Measurements from ENCODE around the gene UCHL1.
"Not testable (repeated sequence)": the region's sequence is repeated elsewhere in the genome, so short reads cannot be mapped to it uniquely, and the experiment has no call there.

The UCHL1 gene

GRCh38 chr4:41288254-41288653 lies 31.5 kb downstream of the UCHL1 start:
- H3K27me3 Mint-ChIP-seq: no peaks in the 10 kb centered on the region
- no peaks in the 10 kb centered on the region for H3K36me3 Mint-ChIP-seq
- no peaks in the 10 kb centered on the region for H3K4me1 Mint-ChIP-seq
- H3K9me3 Mint-ChIP-seq: peaks cover 2% of the 10 kb centered on the region
- no peak for ATAC-seq (ENCODE audit: low read depth)
- no peak for DNase-seq (ENCODE audit: low spot score in 2 of 2)
- no peak overlapping the region for H3K4me3 Mint-ChIP-seq
- no peak overlapping the region for H3K27ac Mint-ChIP-seq

- H3K4me3 Mint-ChIP-seq: no peak overlapping the region
- ATAC-seq (ENCODE audit: low read depth) (no peak), DNase-seq (ENCODE audit: low spot score in 2 of 2) (no peak)
- H3K27me3 Mint-ChIP-seq: no peaks in the 10 kb centered on the region
- H3K27ac Mint-ChIP-seq: no peak overlapping the region
- peaks cover 2% of the 10 kb centered on the region for H3K9me3 Mint-ChIP-seq
- H3K36me3 Mint-ChIP-seq: no peaks in the 10 kb centered on the region
- no peaks in the 10 kb centered on the region for H3K4me1 Mint-ChIP-seq
Observed at GRCh38 chr4:41290479-41290878, 33.8 kb downstream of the UCHL1 start.

GRCh38 chr4:41294445-41295062 lies 37.8 kb downstream of the UCHL1 start:
- peaks cover 2% of the 10 kb centered on the region for H3K9me3 Mint-ChIP-seq
- DNase-seq (ENCODE audit: low spot score in 2 of 2) (no peak), ATAC-seq (ENCODE audit: low read depth) (no peak)
- no peaks in the 10 kb centered on the region for H3K36me3 Mint-ChIP-seq
- H3K4me3 Mint-ChIP-seq: no peak overlapping the region
- H3K27me3 Mint-ChIP-seq: no peaks in the 10 kb centered on the region
- H3K4me1 Mint-ChIP-seq: no peaks in the 10 kb centered on the region
- no peak overlapping the region for H3K27ac Mint-ChIP-seq

- Mint-ChIP-seq H3K27ac (no peak overlapping the region), H3K27me3 (no peaks in the 10 kb centered on the region), H3K4me3 (no peak overlapping the region), H3K36me3 (no peaks in the 10 kb centered on the region), H3K9me3 (peaks cover 2% of the 10 kb centered on the region), H3K4me1 (no peaks in the 10 kb centered on the region)
- ATAC-seq (ENCODE audit: low read depth): no peak
- DNase-seq (ENCODE audit: low spot score in 2 of 2): no peak
Observed at GRCh38 chr4:41296995-41297394, 40.3 kb downstream of the UCHL1 start.

GRCh38 chr4:41297832-41298231 lies 41.1 kb downstream of the UCHL1 start:
- H3K27ac Mint-ChIP-seq: no peak overlapping the region
- no peaks in the 10 kb centered on the region for H3K27me3 Mint-ChIP-seq
- H3K9me3 Mint-ChIP-seq: no peaks in the 10 kb centered on the region
- H3K4me1 Mint-ChIP-seq: no peaks in the 10 kb centered on the region
- no peak overlapping the region for H3K4me3 Mint-ChIP-seq
- no peak for ATAC-seq (ENCODE audit: low read depth)
- no peak for DNase-seq (ENCODE audit: low spot score in 2 of 2)
- H3K36me3 Mint-ChIP-seq: no peaks in the 10 kb centered on the region

- Mint-ChIP-seq H3K9me3 (no peaks in the 10 kb centered on the region), H3K4me1 (no peaks in the 10 kb centered on the region)
- ATAC-seq (ENCODE audit: low read depth): no peak
Observed at GRCh38 chr4:41299486-41299885, 42.8 kb downstream of the UCHL1 start.

GRCh38 chr4:41301137-41301536 lies 44.4 kb downstream of the UCHL1 start:
- DNase-seq (ENCODE audit: low spot score in 2 of 2): no peak
- no peak overlapping the region for H3K4me3 Mint-ChIP-seq

More at GRCh38 chr4:41299486-41299885, 42.8 kb downstream of the UCHL1 start:
- H3K4me3 Mint-ChIP-seq: no peak overlapping the region
- H3K27me3 Mint-ChIP-seq: peaks cover 4% of the 10 kb centered on the region
- no peaks in the 10 kb centered on the region for H3K36me3 Mint-ChIP-seq
- DNase-seq (ENCODE audit: low spot score in 2 of 2): no peak
- H3K27ac Mint-ChIP-seq: no peak overlapping the region

GRCh38 chr4:41303372-41304118 lies 46.8 kb downstream of the UCHL1 start:
- H3K4me1 Mint-ChIP-seq: no peaks in the 10 kb centered on the region
- no peak overlapping the region for H3K4me3 Mint-ChIP-seq
- H3K36me3 Mint-ChIP-seq: no peaks in the 10 kb centered on the region
- H3K27me3 Mint-ChIP-seq: peaks cover 10% of the 10 kb centered on the region
- no peaks in the 10 kb centered on the region for H3K9me3 Mint-ChIP-seq
- no peak for DNase-seq (ENCODE audit: low spot score in 2 of 2)
- H3K27ac Mint-ChIP-seq: no peak overlapping the region
- no peak for ATAC-seq (ENCODE audit: low read depth)

More at GRCh38 chr4:41301137-41301536, 44.4 kb downstream of the UCHL1 start:
- ATAC-seq (ENCODE audit: low read depth): no peak
- H3K36me3 Mint-ChIP-seq: no peaks in the 10 kb centered on the region
- H3K27ac Mint-ChIP-seq: no peak overlapping the region
- no peaks in the 10 kb centered on the region for H3K9me3 Mint-ChIP-seq
- H3K27me3 Mint-ChIP-seq: peaks cover 10% of the 10 kb centered on the region
- no peaks in the 10 kb centered on the region for H3K4me1 Mint-ChIP-seq

- no peak overlapping the region for H3K27ac Mint-ChIP-seq
- H3K4me3 Mint-ChIP-seq: no peak overlapping the region
- H3K36me3 Mint-ChIP-seq: no peaks in the 10 kb centered on the region
- no peaks in the 10 kb centered on the region for H3K9me3 Mint-ChIP-seq
- H3K27me3 Mint-ChIP-seq: peaks cover 10% of the 10 kb centered on the region
- ATAC-seq (ENCODE audit: low read depth) (no peak), DNase-seq (ENCODE audit: low spot score in 2 of 2) (no peak)
- H3K4me1 Mint-ChIP-seq: no peaks in the 10 kb centered on the region
Observed at GRCh38 chr4:41304221-41304620, 47.5 kb downstream of the UCHL1 start.

GRCh38 chr4:41305476-41305875 lies 48.7 kb downstream of the UCHL1 start:
- peaks cover 14% of the 10 kb centered on the region for H3K27me3 Mint-ChIP-seq
- no peak for DNase-seq (ENCODE audit: low spot score in 2 of 2)
- H3K4me1 Mint-ChIP-seq: no peaks in the 10 kb centered on the region
- no peak overlapping the region for H3K27ac Mint-ChIP-seq
- H3K9me3 Mint-ChIP-seq: no peaks in the 10 kb centered on the region
- no peaks in the 10 kb centered on the region for H3K36me3 Mint-ChIP-seq
- ATAC-seq (ENCODE audit: low read depth): no peak
- no peak overlapping the region for H3K4me3 Mint-ChIP-seq

- H3K4me3 Mint-ChIP-seq: no peak overlapping the region
- H3K27me3 Mint-ChIP-seq: peaks cover 16% of the 10 kb centered on the region
- no peaks in the 10 kb centered on the region for H3K36me3 Mint-ChIP-seq
- no peak overlapping the region for H3K27ac Mint-ChIP-seq
- no peak for ATAC-seq (ENCODE audit: low read depth)
- no peaks in the 10 kb centered on the region for H3K9me3 Mint-ChIP-seq
- no peak for DNase-seq (ENCODE audit: low spot score in 2 of 2)
- no peaks in the 10 kb centered on the region for H3K4me1 Mint-ChIP-seq
Observed at GRCh38 chr4:41307638-41308037, 50.9 kb downstream of the UCHL1 start.

- Mint-ChIP-seq H3K27ac (no peak overlapping the region), H3K27me3 (peaks cover 16% of the 10 kb centered on the region), H3K4me1 (no peaks in the 10 kb centered on the region), H3K36me3 (no peaks in the 10 kb centered on the region), H3K9me3 (no peaks in the 10 kb centered on the region), H3K4me3 (no peak overlapping the region)
- DNase-seq (ENCODE audit: low spot score in 2 of 2): no peak
- ATAC-seq (ENCODE audit: low read depth): no peak
Observed at GRCh38 chr4:41308398-41308797, 51.7 kb downstream of the UCHL1 start.

GRCh38 chr4:41315426-41315825 lies 58.7 kb downstream of the UCHL1 start:
- not testable (repeated sequence) for H3K9me3 Mint-ChIP-seq; H3K4me3 Mint-ChIP-seq; H3K4me1 Mint-ChIP-seq; H3K27me3 Mint-ChIP-seq; H3K36me3 Mint-ChIP-seq; H3K27ac Mint-ChIP-seq; ATAC-seq (ENCODE audit: low read depth); DNase-seq (ENCODE audit: low spot score in 2 of 2)

- H3K27me3 Mint-ChIP-seq: peaks cover 2% of the 10 kb centered on the region
- H3K4me1 Mint-ChIP-seq: no peaks in the 10 kb centered on the region
- no peak overlapping the region for H3K27ac Mint-ChIP-seq
Observed at GRCh38 chr4:41315862-41316261, 59.1 kb downstream of the UCHL1 start.

More at GRCh38 chr4:41315862-41316261, 59.1 kb downstream of the UCHL1 start:
- DNase-seq (ENCODE audit: low spot score in 2 of 2) (no peak), ATAC-seq (ENCODE audit: low read depth) (no peak)
- Mint-ChIP-seq H3K36me3 (no peaks in the 10 kb centered on the region), H3K9me3 (no peaks in the 10 kb centered on the region), H3K4me3 (no peak overlapping the region)

Measured in memory B cell (primary cell).